NT2/D1 (cell line): ENCODE results near the gene CTNNA3.

Experiments used
- SUZ12 ChIP-seq: IDR thresholded peaks from 2 replicates; pipeline ENCODE4 v1.6.1; 2011; ENCODE audit not compliant: insufficient read length, insufficient read depth; ENCODE audit errors: extremely low read depth
- YY1 ChIP-seq: IDR thresholded peaks from 2 replicates; pipeline ENCODE4 v1.6.1; 2011; ENCODE audit not compliant: insufficient read length, insufficient read depth
- ZNF274 ChIP-seq: IDR thresholded peaks from 2 replicates; pipeline ENCODE4 v1.6.1; 2011; ENCODE audit warnings: mild to moderate bottlenecking, low read depth, low read length

- TF ChIP-seq SUZ12: no peak
- TF ChIP-seq ZNF274: no peak
- no peak for TF ChIP-seq YY1
Measured at GRCh38 chr10:66927971-66928770, 767.8 kb downstream of the CTNNA3 start.
